H9 (cell line): ENCODE results near the gene ARFIP1. TPM values are rescaled to one million over a fixed set of nuclear protein-coding genes. Genes with fewer than 3 reads are reported as not detected.

ENCODE experiments used
- DNase-seq: peaks from one replicate; pipeline ENCODE4 v3.0.0-alpha.2; 2017
- H2AFZ ChIP-seq: one replicate; pipeline ENCODE4 v1.6.1; 2013; ENCODE audit warnings: mild to moderate bottlenecking, low read length, control low read depth, moderate library complexity
- H2AK5ac ChIP-seq: 2 replicates; pipeline ENCODE4 v1.6.1; 2013; ENCODE audit warnings: low read length, control low read depth, mixed read lengths; ENCODE audit not compliant: insufficient read length
- H2BK120ac ChIP-seq: one replicate; pipeline ENCODE4 v1.6.1; 2013; ENCODE audit warnings: low read depth, mild to moderate bottlenecking, low read length, control low read depth, inconsistent platforms; ENCODE audit not compliant: poor library complexity, severe bottlenecking
- H2BK12ac ChIP-seq: 2 replicates; pipeline ENCODE4 v1.6.1; 2013; ENCODE audit warnings: low read length, control low read depth, mixed read lengths, low read depth; ENCODE audit not compliant: insufficient read length
- H2BK15ac ChIP-seq: 2 replicates; pipeline ENCODE4 v1.6.1; 2013; ENCODE audit warnings: low read depth, low read length, control low read depth
- H2BK20ac ChIP-seq: one replicate; pipeline ENCODE4 v1.6.1; 2013; ENCODE audit warnings: low read depth, mild to moderate bottlenecking, low read length, control low read depth, inconsistent platforms; ENCODE audit not compliant: poor library complexity, severe bottlenecking
- H2BK5ac ChIP-seq: 2 replicates; pipeline ENCODE4 v1.6.1; 2013; ENCODE audit warnings: low read length, control low read depth, mixed read lengths; ENCODE audit not compliant: insufficient read length
- H3K14ac ChIP-seq: 2 replicates; pipeline ENCODE4 v1.6.1; 2013; ENCODE audit warnings: low read length, control low read depth; ENCODE audit not compliant: insufficient read depth
- H3K18ac ChIP-seq: 2 replicates; pipeline ENCODE4 v1.6.1; 2013; ENCODE audit warnings: low read depth, mild to moderate bottlenecking, mixed read lengths, low read length, control low read depth; ENCODE audit not compliant: insufficient read length
- H3K23ac ChIP-seq: 2 replicates; pipeline ENCODE4 v1.6.1; 2013; ENCODE audit warnings: low read length, control low read depth, mixed read lengths, low read depth; ENCODE audit not compliant: insufficient read length
- H3K23me2 ChIP-seq: 2 replicates; pipeline ENCODE4 v1.6.1; 2013; ENCODE audit warnings: low read depth, mild to moderate bottlenecking, mixed read lengths, low read length, control low read depth; ENCODE audit not compliant: insufficient read length, poor library complexity, severe bottlenecking
- H3K27ac ChIP-seq: 2 replicates; pipeline ENCODE4 v1.5.1; 2013; ENCODE audit warnings: low read length, control low read depth, mixed read lengths, low read depth; ENCODE audit not compliant: insufficient read length
- H3K27me3 ChIP-seq: 2 replicates; pipeline ENCODE4 v1.6.1; 2013; ENCODE audit warnings: low read length, control low read depth, inconsistent platforms; ENCODE audit not compliant: insufficient read depth
- H3K4ac ChIP-seq: 2 replicates; pipeline ENCODE4 v1.6.1; 2013; ENCODE audit warnings: low read depth, mild to moderate bottlenecking, control low read depth, inconsistent platforms, low read length, moderate library complexity
- H3K4me1 ChIP-seq: 2 replicates; pipeline ENCODE4 v1.6.1; 2013; ENCODE audit warnings: low read length, control low read depth, inconsistent platforms; ENCODE audit not compliant: insufficient read depth
- H3K4me2 ChIP-seq: 2 replicates; pipeline ENCODE4 v1.6.1; 2013; ENCODE audit warnings: low read length, control low read depth, mixed read lengths; ENCODE audit not compliant: insufficient read length, insufficient read depth
- H3K56ac ChIP-seq: 2 replicates; pipeline ENCODE4 v1.6.1; 2013; ENCODE audit warnings: low read depth, mild to moderate bottlenecking, mixed read lengths, low read length, control low read depth; ENCODE audit not compliant: insufficient read length
- H3K79me1 ChIP-seq: 2 replicates; pipeline ENCODE4 v1.6.1; 2013; ENCODE audit warnings: low read depth, mild to moderate bottlenecking, moderate library complexity, low read length, control low read depth, inconsistent platforms; ENCODE audit not compliant: insufficient read depth, poor library complexity, severe bottlenecking
- H3K79me2 ChIP-seq: 2 replicates; pipeline ENCODE4 v1.6.1; 2013; ENCODE audit warnings: low read length, control low read depth, inconsistent platforms; ENCODE audit not compliant: insufficient read depth
- H3K9ac ChIP-seq: 2 replicates; pipeline ENCODE4 v1.6.1; 2013; ENCODE audit warnings: low read length, control low read depth, mixed read lengths; ENCODE audit not compliant: insufficient read length; ENCODE audit errors: extremely low read depth
- H3K9me3 ChIP-seq: one replicate; pipeline ENCODE4 v1.6.1; 2013; ENCODE audit warnings: low read depth, low read length, inconsistent platforms; ENCODE audit not compliant: control insufficient read depth
- H3T11ph ChIP-seq: one replicate; pipeline ENCODE4 v1.6.1; 2013; ENCODE audit warnings: mild to moderate bottlenecking, low read length, control low read depth, inconsistent platforms
- H4K20me1 ChIP-seq: one replicate; pipeline ENCODE4 v1.6.1; 2013; ENCODE audit not compliant: control insufficient read depth, insufficient read length, insufficient read depth
- H4K5ac ChIP-seq: 2 replicates; pipeline ENCODE4 v1.6.1; 2013; ENCODE audit warnings: low read depth, mild to moderate bottlenecking, mixed read lengths, low read length, control low read depth; ENCODE audit not compliant: insufficient read length
- H4K8ac ChIP-seq: replicated peaks from 2 replicates; pipeline ENCODE4 v1.6.1; 2013; ENCODE audit warnings: low read length, control low read depth, mixed read lengths, low read depth; ENCODE audit not compliant: insufficient read length
- H4K91ac ChIP-seq: 2 replicates; pipeline ENCODE4 v1.6.1; 2013; ENCODE audit warnings: low read depth, mild to moderate bottlenecking, moderate library complexity, mixed read lengths, low read length, control low read depth; ENCODE audit not compliant: insufficient read length
- H3K27ac Mint-ChIP-seq, 3 experiments: 2 replicates in 2 of 3; 3 replicates in 1 of 3; pipeline ENCODE4 v1.8.0; 2020 to 2021; ENCODE audit warnings: mixed read lengths in 3 of 3, mild to moderate bottlenecking in 1 of 3, moderate library complexity in 1 of 3
- H3K27me3 Mint-ChIP-seq: 2 replicates; pipeline ENCODE4 v1.8.0; 2021; ENCODE audit warnings: low read depth, mild to moderate bottlenecking, moderate library complexity, mixed read lengths
- H3K36me3 Mint-ChIP-seq, 3 experiments: 2 replicates in 2 of 3; 3 replicates in 1 of 3; pipeline ENCODE4 v1.8.0; 2020 to 2021; ENCODE audit warnings: low read depth in 3 of 3, mixed read lengths in 3 of 3; ENCODE audit not compliant: insufficient read depth in 1 of 3
- H3K4me1 Mint-ChIP-seq, 2 experiments: 2 replicates each; pipeline ENCODE4 v1.8.0; 2020; ENCODE audit warnings: mixed read lengths in 2 of 2
- H3K4me3 Mint-ChIP-seq, 2 experiments: 2 replicates in 1 of 2; 3 replicates in 1 of 2; pipeline ENCODE4 v1.8.0; 2020 to 2021; ENCODE audit warnings: mild to moderate bottlenecking in 2 of 2, mixed read lengths in 2 of 2, moderate library complexity in 1 of 2
- H3K9me3 Mint-ChIP-seq, 2 experiments: 2 replicates in 1 of 2; 3 replicates in 1 of 2; pipeline ENCODE4 v1.8.0; 2020; ENCODE audit warnings: mild to moderate bottlenecking in 2 of 2, mixed read lengths in 2 of 2, moderate library complexity in 1 of 2
- CTCF ChIP-seq: fragments of 200-600 bp; sonication (generic); conservative IDR thresholded peaks from 3 replicates; pipeline ENCODE4 v1.8.0; 2021; ENCODE audit warnings: antibody characterized with exemption, mild to moderate bottlenecking
- whole genome bisulfite sequencing: extraction: QIAGEN DNeasy Blood & Tissue Kit; methylation state at CpG from one replicate; pipeline ENCODE4 v1.1.7; 2013; ENCODE audit warnings: missing lambda C conversion rate, low lambda C conversion rate, mixed read lengths; ENCODE audit not compliant: insufficient read length; ENCODE audit errors: extremely low coverage; 5-methylcytosine and 5-hydroxymethylcytosine counted together
- total RNA-seq: library from RNA; stranded (reverse); gene quantifications from 2 replicates; pipeline ENCODE4 v1.2.1, GENCODE V29; 2021

Gene ARFIP1
- total RNA-seq, 1 experiment from 2014 or later = 30.8 TPM

- no peaks in the 10 kb centered on the region for H3K9me3 Mint-ChIP-seq
- peak overlapping the region; percentile 87 for H3K4me2 ChIP-seq
- WGBS = no CpG with 5 or more reads among the region's 30 CpGs
- no peak overlapping the region for H2AK5ac ChIP-seq
- H3K27ac ChIP-seq = peak overlapping the region; percentile 31
- no peaks in the 10 kb centered on the region for H3K9me3 ChIP-seq
- no peak overlapping the region for H3T11ph ChIP-seq
- no peak overlapping the region for H2BK20ac ChIP-seq
- H3K4me1 ChIP-seq = no peaks in the 10 kb centered on the region
- no peaks in the 10 kb centered on the region for H4K20me1 ChIP-seq
- no peaks in the 10 kb centered on the region for H3K27me3 Mint-ChIP-seq
- H3K18ac ChIP-seq = peak overlapping the region; percentile 41
- peak overlapping the region; percentile 77 for H3K9ac ChIP-seq
- no peaks in the 10 kb centered on the region for H3K27me3 ChIP-seq
- peaks cover 24 to 25% of the 10 kb centered on the region in 2 experiments for H3K4me1 Mint-ChIP-seq
- peak overlapping the region; percentile 99 to 100 for H3K4me3 Mint-ChIP-seq
- H4K5ac ChIP-seq = no peak overlapping the region
- no peak overlapping the region for H2BK12ac ChIP-seq
- H4K91ac ChIP-seq = no peak overlapping the region
- peak overlapping the region; percentile 57 for H2AFZ ChIP-seq
- peak overlapping the region; percentile 93 to 98 (median 98) for H3K27ac Mint-ChIP-seq
- H3K14ac ChIP-seq = peak overlapping the region; percentile 86
- peaks cover 2% of the 10 kb centered on the region; the same call in 1 of the 2 replicates for H3K79me2 ChIP-seq
- H3K56ac ChIP-seq = no peak overlapping the region
- TF ChIP-seq CTCF = no peak
- no peak overlapping the region for H3K4ac ChIP-seq
- H4K8ac ChIP-seq = no peak overlapping the region
- no peak for DNase-seq
- no peak overlapping the region for H3K23ac ChIP-seq
- H2BK15ac ChIP-seq = no peak overlapping the region
- no peak overlapping the region for H2BK120ac ChIP-seq
- no peaks in the 10 kb centered on the region for H3K79me1 ChIP-seq
- no peaks in the 10 kb centered on the region; a peak in 1 of 7 replicates for H3K36me3 Mint-ChIP-seq
- no peak overlapping the region for H2BK5ac ChIP-seq
- H3K23me2 ChIP-seq = peaks cover 9% of the 10 kb centered on the region
These were observed 870 bp upstream of the ARFIP1 start for GRCh38 chr4:152778656-152779512.
